Cerebellar cortex (tissue), 1 donor: ENCODE data around the gene SCAF8.
"Not testable (repeated sequence)": the region's sequence is repeated elsewhere in the genome, so short reads cannot be mapped to it uniquely, and the experiment has no call there.

Experiments
- DNase-seq: peaks from one replicate; pipeline ENCODE4 v3.0.0-alpha.2; 2015; ENCODE audit warnings: low spot score

Gene SCAF8

DNA sequence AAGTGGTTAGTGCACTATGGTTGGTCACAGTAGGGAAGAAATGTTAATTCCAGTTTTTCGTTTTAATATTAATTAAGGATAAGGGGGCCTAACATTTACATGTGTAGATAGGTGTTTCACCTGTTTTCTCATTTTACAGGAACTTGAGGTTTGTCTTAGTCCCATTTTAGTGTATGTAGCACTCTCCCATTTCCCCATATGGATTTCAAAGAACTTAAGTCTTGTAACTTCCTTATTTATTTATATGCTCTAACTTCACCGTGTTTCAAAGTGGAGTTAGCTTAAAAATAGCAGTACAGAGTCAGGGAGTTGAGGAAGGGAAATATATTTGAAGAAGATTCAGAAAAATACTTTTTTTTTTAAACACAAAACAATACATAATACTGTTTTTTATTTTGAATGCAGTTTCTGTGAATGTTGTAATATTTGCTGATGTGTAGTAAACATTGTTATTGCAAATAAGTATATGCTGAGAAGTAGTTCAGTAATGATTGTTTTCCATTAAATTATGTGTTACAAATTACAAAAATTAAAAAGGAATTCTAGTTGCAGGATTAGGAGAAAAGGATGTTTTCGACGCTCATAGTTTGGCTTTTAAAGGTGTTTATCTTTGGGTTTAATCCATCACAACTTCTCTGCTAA, 3.5 kb downstream of the SCAF8 start:
- DNase-seq, result no peak

DNA sequence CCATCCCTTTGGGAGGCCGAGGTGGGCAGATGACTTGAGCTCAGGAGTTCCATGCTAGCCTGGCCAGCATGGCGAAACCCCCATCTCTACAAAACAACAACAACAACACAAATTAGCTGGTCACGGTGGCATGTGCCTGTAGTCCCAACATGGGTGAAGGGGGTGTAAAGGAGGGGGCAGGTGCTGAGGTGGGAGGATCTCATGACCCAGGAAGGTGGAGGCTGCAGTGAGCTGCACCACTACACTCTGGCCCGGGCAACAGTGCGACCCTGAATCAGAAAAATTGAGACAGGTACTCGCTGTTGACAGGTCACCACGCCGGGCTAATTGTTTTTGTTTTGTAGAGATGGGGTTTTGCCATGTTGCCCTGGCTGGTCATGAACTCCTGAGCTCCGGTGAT, 4.2 kb downstream of the SCAF8 start:
- DNase-seq, result no peak

DNA sequence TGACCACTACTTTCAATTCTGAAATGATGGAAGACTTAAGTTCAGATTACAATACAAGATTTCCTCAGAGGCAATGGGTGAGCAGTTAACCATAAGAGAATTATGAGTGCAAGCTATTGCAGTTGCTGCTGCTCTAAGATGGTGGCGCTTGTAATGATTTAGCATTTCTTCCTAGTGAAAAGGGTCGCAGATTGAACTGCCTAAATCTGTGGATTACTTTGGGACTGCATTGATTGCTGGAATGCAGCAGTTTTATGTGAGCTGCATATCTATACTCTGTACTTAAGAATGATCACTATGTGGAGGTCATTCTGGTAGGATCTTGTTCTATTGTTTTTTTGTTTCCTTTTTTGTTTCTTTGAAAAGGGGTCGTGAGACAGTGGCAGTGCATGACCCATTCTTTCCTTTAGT, 5.3 kb downstream of the SCAF8 start:
- no peak for DNase-seq

DNA sequence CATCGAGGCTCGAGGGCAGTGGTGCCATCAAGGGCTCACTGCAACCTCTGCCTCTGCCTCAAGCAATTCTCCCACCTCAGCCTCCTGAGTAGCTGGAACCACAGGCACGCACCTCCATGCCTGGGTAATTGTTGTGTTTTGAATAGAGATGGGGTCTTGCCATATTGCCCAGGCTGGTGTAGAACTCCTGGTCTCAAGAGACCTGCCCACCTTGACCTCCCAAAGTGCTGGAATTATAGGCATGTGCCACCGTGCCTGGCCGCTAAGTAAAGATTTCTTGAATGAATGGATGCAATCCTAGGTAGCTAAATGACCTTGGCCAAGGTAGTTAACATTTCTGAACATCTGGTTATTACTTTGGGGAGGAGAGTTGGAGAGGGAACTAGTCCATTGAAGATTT, 7.4 kb downstream of the SCAF8 start:
- DNase-seq, result no peak

DNA sequence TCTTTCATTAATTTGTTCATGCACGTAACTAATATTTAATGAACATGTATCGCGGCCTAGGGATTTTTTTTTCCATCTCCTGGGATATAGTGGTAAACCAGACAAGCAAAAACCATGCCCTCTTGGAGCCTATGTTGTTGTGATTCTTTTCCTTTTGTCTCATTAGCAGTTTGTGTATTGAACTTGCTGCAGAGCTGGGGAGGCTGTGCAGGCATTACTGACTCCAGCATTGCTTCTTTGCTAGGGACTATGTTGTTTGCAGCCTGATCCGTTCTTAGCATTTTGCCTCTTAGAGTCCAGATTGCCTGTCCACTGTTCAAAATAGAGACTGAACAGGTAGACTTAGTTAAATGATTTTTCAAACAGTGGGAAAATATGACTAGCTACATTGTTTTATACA, 9.7 kb downstream of the SCAF8 start:
- no peak for DNase-seq

DNA sequence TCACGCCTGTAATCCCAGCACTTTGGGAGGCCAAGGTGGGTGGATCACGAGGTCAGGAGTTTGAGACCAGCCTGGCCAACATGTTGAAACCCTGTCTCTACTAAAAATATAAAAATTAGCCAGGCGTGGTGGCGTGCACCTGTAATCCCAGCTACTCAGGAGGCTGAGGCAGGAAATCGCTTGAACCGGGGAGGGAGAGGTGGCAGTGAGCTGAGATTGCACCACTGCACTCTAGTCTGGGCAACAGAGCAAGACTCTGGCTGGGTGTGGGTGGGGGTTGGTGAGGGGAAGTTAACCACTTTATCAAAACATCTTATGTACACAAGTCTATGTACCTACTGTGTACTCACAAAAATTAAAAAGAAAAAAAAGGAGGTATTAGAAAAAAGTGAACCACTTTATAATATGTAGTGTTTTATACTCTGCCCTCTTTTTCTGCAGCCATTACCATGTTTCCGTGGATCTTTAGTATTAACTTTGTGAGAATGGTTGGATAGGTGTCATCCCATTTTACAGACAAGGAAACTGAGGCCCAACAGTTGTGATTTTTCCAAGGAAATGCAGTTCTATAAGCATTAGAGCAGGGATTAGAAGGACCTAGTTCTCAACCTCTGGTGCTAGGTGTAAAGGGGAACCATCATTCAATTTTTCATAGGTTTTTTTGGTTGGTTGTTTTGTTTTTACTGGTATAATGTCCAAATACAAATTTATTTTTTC, 11.0 kb downstream of the SCAF8 start:
- DNase-seq, result not testable (repeated sequence)

DNA sequence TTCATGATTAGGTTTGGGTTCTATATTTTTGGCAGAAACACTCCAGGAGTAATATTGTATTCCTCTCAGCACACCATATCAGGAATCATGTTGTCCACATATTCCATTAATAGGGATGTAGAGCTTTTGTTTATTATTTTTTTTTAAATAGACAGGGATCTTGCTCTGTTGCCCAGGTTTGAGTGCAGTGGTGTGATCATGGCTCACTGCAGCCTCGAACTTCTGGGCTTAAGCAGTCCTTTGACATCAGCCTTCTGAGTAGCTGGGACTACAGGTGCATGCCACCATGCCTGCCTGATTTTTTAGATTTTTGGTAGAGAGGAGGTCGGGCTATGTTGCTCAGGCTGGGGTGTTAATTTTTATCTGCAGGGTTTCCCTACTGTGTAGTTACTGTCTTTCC, 12.0 kb downstream of the SCAF8 start:
- no peak for DNase-seq

DNA sequence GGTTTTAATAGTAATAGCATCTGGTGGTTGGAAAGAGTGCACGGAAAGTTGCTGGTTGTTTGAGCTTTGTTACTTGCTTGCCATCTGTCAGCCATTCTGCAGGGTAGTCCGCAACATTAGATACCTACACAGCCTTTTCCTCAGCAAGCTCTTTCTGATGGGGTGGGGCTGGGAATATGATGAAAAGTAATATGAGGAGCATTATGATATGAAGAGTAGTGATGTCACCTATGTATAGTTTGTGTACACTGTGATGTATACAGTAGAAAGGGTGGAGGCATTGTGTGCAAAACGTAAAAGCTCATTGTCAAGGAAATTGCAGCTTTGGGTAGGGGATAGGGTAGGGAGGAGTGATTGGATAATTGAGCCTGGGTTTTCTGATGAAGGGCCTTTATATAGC, 16.1 kb downstream of the SCAF8 start:
- DNase-seq, result no peak

DNA sequence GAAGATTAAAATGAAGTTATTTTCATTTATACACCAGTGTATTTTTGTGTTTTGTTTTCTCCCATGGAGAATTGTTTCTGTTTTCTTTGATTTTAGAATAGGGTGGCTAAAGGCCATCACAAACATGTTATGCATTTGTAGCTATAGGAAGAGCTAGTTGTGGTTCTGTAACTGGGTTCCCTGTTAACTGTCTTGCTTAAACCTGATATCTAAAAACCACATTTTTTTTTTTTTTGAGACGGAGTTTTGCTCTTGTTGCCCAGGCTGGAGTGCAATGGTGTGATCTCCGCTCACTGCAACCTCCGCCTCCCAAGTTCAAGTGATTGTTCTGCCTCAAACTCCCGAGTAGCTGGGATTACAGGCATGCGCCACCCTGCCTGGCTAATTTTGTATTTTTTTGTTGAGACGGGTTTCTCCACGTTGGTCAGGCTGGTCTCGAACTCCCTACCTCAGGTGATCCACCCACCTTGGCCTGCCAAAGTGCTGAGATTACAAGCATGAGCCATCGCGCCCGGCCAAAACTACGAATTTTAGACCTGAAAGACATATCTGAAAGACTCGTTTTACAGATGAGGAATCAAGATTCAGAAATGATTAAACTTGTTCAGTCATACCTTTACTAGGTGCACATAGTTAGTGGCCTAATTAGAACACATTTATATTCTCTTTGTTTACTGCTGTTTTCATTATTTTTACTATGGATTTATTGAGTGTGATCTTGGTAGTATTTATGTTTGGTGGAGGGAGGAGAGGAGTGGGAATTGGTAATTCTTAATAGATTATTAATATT, 18.0 kb downstream of the SCAF8 start:
- no peak for DNase-seq

DNA sequence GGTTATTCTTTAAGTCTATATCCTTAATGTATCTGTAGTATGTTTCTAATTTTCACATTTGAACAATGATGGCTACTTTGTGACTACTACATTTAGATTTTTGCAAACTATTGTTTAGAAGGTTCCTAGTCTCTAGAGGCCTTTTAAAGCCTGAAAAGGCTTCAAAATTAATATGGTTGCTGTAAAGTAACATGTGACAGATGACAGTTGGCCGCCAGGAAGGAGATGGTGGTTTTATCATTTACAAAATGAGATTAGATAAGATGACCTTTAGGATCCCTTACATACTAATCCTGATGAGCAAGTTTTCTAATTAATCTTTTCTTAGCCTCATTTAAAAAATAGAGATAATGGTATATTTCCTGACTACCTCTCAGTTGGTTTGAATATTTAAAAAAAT, 18.8 kb downstream of the SCAF8 start:
- no peak for DNase-seq

DNA sequence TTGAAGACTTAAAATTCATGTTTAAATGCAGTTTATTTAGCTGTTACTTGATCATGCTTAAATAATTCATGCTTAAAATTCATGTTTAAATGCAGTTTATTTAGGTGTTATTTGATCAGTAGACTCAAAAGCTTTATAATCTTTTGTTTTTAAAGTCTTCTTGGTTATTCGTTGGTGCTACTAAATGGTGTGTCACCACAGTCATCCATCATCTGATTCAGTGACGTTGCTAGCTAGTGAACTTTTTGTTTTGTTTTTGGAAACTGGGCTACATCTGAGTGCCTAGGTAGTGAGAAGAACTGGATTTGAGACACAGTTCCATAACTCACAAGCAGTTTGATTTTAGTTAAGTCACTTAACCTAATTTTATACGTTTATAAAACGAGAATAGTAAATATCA, 20.9 kb downstream of the SCAF8 start:
- no peak for DNase-seq

DNA sequence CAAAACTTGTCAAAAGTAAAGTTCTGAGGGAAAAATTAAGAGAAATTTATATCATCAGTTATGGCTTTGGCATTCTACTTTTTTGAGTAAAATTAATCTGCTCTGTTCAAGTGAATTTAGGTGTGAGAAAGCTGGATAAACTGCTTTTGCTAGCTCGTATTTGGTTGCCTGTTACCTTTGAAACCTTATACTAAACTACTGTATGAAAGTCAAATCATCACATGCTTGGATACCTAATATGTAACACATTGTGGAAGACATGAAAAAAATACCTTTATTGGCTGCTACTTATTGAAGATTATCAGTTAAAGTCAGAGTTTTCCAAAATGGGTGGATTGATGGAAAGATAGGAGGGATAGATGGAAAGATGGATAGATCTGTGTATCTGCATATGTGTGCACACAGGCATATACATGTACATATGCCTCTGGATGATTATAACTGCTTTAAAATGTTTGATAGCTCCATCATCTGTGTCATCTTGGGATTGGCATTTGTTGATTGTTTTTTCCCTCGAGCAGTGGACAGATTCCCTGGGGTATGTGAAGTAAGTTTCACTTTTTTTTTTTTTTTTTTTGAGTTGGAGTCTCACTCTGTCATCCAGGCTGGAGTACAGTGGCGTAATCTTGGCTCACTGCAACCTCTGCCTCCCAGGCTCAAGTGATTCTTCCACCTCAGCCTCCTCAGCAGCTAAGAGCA, 24.3 kb downstream of the SCAF8 start:
- DNase-seq, result no peak

DNA sequence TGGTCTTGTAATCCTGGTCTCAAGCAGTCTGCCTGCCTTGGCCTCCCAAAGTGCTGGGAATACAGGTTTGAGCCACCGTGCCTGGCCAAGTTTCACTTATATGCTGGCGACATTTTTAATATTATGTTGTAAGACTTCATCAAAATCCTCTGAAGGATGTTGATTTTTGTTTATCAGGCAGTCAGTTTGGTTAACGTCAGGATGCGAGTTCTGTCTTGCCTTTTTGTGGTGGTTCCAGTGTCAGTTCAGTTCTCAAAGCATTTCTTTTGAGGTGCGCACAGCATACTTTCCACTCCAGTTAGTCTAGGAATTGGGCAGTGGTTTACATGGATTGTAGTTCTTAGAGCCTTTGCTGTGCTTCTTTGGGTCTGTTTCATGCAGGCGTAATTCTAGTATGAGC, 24.9 kb downstream of the SCAF8 start:
- DNase-seq, result no peak

DNA sequence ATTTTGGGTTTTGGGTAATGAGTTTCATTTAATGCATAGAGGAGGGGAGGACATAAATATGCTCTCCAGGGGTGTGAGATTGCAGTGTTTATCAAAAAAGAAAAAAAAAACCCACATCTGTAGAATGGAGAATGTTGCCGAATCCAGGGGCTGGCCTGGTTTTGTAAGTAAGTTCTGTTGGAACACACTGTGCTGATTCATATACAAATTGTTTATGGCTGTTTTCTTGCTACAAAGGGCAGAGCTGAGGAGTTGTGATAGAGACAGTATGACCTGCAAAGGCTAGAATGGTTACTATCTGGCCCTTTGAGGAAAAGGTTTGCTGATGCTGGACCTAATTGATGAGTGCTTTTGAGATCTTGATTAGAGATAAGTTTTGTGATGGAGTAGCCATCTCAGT, 30.4 kb downstream of the SCAF8 start:
- no peak for DNase-seq

DNA sequence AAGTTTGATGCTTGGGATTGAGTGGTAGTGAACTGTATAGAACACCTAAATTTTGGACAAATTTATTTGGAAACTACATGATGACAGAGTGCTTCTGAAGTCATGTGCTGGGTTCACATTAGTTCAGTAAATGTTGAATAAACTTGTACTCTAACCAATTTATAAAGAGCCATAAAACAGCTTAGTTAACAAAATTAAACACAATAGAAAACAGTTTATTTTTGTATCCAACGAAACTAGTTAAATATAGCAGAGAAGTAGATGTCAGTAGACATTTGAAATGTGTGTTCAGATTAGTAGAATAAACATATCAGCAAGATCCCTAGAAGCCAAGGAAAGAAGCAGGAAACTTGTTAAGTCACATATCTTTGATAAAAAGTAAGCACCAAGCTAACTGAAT, 32.1 kb downstream of the SCAF8 start:
- DNase-seq, result no peak

DNA sequence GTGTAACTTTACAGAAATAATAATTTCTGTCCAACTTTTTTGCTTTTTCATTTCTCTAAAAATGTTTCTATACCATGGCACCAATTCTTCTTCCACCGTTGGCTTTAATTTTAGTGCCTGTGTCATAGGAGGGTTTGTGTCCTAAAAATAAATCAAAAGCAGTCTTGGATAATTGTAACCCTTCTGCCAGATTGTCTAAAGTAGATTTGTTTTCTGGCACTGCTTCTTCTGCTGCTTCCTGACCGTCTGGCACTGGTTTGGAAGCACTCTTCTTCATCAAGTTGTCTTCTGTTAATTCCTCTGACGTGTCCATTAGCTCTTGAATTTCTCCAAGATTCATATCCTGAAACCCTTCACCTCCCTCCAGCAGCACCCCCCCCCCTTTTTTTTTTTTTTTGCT, 33.1 kb downstream of the SCAF8 start:
- peak; percentile 91 for DNase-seq

DNA sequence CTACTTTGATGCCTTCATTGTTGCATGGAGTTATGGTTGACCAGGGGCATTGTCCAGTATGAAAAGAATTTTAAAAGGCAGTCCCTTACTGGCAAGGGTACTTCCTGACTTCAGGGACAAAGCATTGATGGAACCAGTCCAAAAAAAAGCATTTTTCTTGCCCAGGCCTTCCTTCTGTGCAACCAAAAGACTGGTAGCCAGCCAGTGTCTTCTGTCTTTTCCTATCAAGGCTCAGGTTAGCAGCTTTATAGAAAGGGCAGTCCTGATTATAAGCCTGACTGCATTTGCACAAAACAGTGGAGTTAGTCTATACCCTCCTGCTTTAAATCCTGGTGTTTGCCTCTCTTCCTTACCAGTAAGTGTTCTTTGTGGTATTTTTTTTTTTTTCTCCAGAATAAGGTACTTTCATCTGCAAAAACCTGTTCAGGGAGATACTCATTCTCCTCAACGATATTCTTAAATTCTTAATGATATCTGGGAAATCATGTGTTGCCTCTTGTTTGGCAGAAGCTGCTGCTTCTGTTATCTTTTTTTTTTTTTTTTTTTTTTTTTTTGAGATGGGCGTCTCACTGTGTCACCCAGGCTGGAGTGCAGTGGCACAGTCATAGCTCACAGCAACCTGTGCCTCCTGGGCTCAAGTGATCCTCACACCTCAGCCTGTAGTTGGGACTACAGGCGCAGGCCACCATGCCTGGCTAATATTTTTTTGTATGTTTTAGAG, 33.9 kb downstream of the SCAF8 start:
- peak; percentile 77 for DNase-seq

DNA sequence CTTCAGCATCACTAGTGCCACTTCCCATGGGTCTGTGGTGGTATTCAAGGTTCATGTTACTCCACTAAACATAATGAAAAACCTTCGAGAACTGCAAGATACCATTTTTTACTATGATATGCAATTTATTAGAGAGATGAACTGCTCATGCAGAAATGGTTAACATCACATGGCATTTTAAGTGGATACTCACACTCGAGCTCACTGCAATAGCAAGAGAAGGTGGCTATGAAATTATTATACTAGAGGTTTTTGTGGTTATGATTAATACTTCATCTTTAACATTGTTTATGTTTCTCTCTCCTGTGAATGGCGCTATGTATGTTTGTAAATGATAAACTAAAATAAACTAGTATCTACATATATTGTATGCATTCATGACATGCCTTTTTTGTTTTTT, 35.1 kb downstream of the SCAF8 start:
- DNase-seq, result no peak

DNA sequence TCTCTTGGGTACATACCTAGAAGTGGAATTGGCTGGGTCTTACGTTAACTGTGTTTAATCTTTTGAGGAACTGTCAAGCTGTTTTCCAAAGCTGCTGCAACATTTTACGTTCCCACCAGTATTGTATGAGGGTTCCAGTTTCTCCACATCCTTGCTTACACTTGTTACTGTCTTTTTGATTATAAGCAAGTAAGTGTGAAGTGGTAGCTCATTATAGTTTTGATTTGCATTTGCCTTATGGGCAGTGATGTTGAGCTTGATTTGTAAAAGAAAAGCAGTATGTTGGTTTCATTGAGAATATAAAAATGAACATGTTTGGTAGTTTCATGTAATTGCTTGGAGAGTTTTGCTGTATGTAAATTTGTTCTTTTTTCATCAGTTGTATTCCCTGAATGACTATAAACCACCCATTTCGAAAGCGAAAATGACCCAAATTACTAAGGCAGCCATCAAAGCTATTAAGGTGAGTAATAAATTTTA, 40.4 kb downstream of the SCAF8 start:
- DNase-seq, result no peak

DNA sequence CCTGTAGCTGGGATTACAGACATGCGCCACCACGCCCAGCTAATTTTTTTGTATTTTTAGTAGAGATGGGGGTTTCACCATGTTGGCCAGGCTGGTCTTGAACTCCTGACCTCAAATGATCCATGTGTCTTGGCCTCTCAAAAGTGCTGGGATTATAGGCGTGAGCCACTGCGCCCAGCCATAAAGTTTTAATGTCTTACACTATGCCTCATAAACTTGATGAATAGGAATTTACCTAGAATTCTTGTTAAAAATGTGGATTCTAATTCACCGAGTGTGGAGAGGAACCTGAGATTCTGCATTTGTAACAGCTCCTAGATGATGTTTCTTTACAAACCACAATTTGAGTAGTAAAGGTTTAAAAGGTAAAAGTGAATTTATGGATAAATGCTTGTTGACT, 45.9 kb downstream of the SCAF8 start:
- not testable (repeated sequence) for DNase-seq

DNA sequence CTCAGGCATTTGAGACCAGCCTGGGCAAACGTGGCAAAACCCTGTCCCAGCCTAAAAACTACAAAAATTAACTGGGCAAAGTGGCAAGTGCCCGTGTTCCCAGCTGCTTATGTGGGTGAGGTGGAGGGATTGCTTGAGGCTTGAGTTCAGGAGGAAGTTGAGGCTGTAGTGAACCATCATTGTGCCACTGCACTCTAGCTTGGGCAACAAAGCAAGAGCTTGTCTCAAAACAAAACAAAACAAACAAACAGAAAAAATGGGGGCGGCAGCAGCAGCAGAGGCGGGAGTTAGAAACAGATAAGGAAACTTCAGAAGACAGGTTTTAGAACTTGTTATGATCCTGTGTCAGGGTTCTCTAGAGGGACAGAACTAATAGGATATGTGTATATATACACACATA, 49.0 kb downstream of the SCAF8 start:
- DNase-seq, result no peak

DNA sequence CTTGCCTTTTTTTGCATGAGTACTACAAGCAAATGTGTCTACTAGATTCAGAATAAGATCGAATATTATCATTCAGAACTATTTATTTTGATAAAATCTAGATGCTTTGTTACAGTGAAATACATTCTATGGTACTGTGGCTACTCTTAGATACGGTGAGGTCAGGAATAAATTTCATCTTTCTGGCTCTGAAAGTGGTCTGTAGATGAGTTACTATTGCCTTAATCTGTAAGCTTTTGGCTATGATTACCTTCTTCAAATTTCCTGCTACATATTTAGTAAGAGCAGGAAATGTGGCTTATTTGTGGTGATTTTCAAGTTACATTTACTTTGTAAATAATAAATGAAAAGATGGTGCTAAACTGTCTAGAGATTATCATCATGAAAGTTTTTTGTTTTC, 50.0 kb downstream of the SCAF8 start:
- no peak for DNase-seq
